ENCODE results near the gene SSBP4.

GRCh38 chr19:18475762-18476331, 56.6 kb downstream of the SSBP4 start:
- TF ChIP-seq, protein P1, sequence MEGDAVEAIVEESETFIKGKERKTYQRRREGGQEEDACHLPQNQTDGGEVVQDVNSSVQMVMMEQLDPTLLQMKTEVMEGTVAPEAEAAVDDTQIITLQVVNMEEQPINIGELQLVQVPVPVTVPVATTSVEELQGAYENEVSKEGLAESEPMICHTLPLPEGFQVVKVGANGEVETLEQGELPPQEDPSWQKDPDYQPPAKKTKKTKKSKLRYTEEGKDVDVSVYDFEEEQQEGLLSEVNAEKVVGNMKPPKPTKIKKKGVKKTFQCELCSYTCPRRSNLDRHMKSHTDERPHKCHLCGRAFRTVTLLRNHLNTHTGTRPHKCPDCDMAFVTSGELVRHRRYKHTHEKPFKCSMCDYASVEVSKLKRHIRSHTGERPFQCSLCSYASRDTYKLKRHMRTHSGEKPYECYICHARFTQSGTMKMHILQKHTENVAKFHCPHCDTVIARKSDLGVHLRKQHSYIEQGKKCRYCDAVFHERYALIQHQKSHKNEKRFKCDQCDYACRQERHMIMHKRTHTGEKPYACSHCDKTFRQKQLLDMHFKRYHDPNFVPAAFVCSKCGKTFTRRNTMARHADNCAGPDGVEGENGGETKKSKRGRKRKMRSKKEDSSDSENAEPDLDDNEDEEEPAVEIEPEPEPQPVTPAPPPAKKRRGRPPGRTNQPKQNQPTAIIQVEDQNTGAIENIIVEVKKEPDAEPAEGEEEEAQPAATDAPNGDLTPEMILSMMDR (IDR thresholded peaks at IDR 0.05), result no peak
- no peak for TF ChIP-seq POLR2A (IDR thresholded peaks at IDR 0.05)
